Measurements from ENCODE around the gene PTGR2. TPM values are rescaled to one million over a fixed set of nuclear protein-coding genes. Genes with fewer than 3 reads are reported as not detected.

The PTGR2 gene
- total and polyA plus RNA-seq, 2 donors (not counting 1 experiment from before 2014, with no cell fraction given): 1.2 to 4.5 TPM

GRCh38 chr14:73879027-73879426 is 27.4 kb downstream of the PTGR2 start:
- no peaks in the 10 kb centered on the region for H3K4me1 Mint-ChIP-seq
- Histone ChIP-seq H3K9ac (ENCODE audit: low read length) (no peak overlapping the region), H2AFZ (ENCODE audit: insufficient read depth, low read depth, low read length, poor library complexity, severe bottlenecking) (no peak overlapping the region), H3K4me3 (ENCODE audit: control extremely low read depth in 1 of 5, extremely low read depth in 1 of 5, insufficient read depth in 1 of 5, low read depth in 2 of 5, low read length in 4 of 5) (no peak overlapping the region), H3K79me2 (ENCODE audit: control insufficient read depth, insufficient read depth, low read length) (no peaks in the 10 kb centered on the region), H3K4me1 (ENCODE audit: control insufficient read depth in 2 of 2, insufficient read depth in 2 of 2, low read length in 2 of 2) (no peaks in the 10 kb centered on the region), H3K27me3 (replicated peaks in 1 of 4; ENCODE audit: control extremely low read depth in 1 of 4, control insufficient read depth in 3 of 4, insufficient read depth in 4 of 4, low read length in 3 of 4) (no peaks in the 10 kb centered on the region), H3K36me3 (replicated peaks in 1 of 2; ENCODE audit: control extremely low read depth in 1 of 2, control insufficient read depth in 1 of 2, extremely low read depth in 1 of 2, insufficient read depth in 2 of 2, low read length in 1 of 2) (no peaks in the 10 kb centered on the region), H3K27ac (ENCODE audit: low read length in 2 of 2) (no peak overlapping the region), H3K4me2 (replicated peaks; ENCODE audit: low read depth, low read length, poor library complexity, severe bottlenecking) (no peak overlapping the region), H3K9me3 (ENCODE audit: control extremely low read depth in 1 of 3, control insufficient read depth in 2 of 3, insufficient read depth in 1 of 3, low read length in 2 of 3) (no peaks in the 10 kb centered on the region), H4K20me1 (ENCODE audit: control insufficient read depth, insufficient read depth, low read length, poor library complexity, severe bottlenecking) (no peaks in the 10 kb centered on the region)
- no CpG with 5 or more reads among the region's 1 CpG for WGBS (ENCODE audit: insufficient coverage)
- H3K4me3 Mint-ChIP-seq: no peak overlapping the region
- POLR2A ChIA-PET: no interaction called here
- intact Hi-C loops (cut with micrococcal nuclease): no loop called here
- DNase-seq: no peak
- H3K27me3 Mint-ChIP-seq: no peaks in the 10 kb centered on the region
- TF ChIP-seq, protein P1, sequence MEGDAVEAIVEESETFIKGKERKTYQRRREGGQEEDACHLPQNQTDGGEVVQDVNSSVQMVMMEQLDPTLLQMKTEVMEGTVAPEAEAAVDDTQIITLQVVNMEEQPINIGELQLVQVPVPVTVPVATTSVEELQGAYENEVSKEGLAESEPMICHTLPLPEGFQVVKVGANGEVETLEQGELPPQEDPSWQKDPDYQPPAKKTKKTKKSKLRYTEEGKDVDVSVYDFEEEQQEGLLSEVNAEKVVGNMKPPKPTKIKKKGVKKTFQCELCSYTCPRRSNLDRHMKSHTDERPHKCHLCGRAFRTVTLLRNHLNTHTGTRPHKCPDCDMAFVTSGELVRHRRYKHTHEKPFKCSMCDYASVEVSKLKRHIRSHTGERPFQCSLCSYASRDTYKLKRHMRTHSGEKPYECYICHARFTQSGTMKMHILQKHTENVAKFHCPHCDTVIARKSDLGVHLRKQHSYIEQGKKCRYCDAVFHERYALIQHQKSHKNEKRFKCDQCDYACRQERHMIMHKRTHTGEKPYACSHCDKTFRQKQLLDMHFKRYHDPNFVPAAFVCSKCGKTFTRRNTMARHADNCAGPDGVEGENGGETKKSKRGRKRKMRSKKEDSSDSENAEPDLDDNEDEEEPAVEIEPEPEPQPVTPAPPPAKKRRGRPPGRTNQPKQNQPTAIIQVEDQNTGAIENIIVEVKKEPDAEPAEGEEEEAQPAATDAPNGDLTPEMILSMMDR (IDR thresholded peaks at IDR 0.05): no peak
- no peaks in the 10 kb centered on the region for H3K9me3 Mint-ChIP-seq (ENCODE audit: insufficient read depth)
- CTCF ChIA-PET: interaction anchor here (0.5 to 1.9 kb wide), 2 partner anchors 28 to 31 kb away, joined by 3 to 4 read pairs; partner anchors contain the start of gene PTGR2
- no peak overlapping the region for H3K27ac Mint-ChIP-seq
- no peak for ATAC-seq (ENCODE audit: low read depth)

DNA sequence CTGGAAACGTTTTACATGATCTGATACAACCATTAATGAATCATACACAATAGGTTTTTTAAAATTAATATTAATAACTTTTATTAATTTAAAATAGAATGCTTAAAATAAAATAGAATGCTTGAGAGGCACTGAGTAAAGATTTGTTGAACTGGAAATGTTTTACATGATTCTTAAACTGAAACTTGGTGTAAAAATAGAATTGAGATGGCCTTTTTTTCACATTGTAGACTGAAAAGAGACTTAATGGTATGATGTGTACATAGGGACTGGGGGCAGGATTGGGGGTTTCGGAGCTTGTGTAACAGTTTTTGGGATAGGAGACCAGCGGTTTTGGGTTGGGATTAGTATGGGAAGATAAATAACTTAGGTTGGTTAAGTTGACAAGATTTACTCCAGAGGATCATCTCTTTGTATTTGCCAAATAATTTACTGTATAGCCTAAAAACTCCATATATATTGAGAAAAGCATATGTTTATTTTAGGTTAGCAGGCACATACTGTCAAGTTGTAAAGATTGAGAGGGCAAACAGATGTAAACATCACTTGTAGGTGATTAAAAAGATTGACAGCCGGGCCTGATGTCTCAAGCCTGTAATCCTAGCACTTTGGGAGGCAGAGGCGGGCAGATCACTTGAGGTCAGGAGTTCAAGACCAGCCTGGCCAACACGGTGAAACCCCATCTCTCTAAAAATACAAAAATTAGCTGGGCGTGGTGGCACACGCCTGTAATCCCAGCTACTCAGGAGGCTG is 33.0 kb downstream of the PTGR2 start:
- 94% methylated on average over 2 of the region's 8 CpGs for WGBS (ENCODE audit: insufficient coverage)
- Mint-ChIP-seq H3K4me1 (peaks cover 41% of the 10 kb centered on the region), H3K9me3 (ENCODE audit: insufficient read depth) (no peaks in the 10 kb centered on the region), H3K27me3 (no peaks in the 10 kb centered on the region), H3K27ac (peak overlapping the region; percentile 67), H3K4me3 (peak overlapping the region; percentile 76)
- intact Hi-C loops (cut with micrococcal nuclease): loop anchor here (2.0 to 5.0 kb wide), 3 partner anchors 132 to 392 kb away; partner anchors contain the start of genes BBOF1, ENTPD5 and RIOX1
- no peak overlapping the region for H3K4me2 ChIP-seq (replicated peaks; ENCODE audit: low read depth, low read length, poor library complexity, severe bottlenecking)
- H3K9me3 ChIP-seq (ENCODE audit: control extremely low read depth in 1 of 3, control insufficient read depth in 2 of 3, insufficient read depth in 1 of 3, low read length in 2 of 3): no peaks in the 10 kb centered on the region
- H3K27me3 ChIP-seq (replicated peaks in 1 of 4; ENCODE audit: control extremely low read depth in 1 of 4, control insufficient read depth in 3 of 4, insufficient read depth in 4 of 4, low read length in 3 of 4): no peaks in the 10 kb centered on the region
- H2AFZ ChIP-seq (ENCODE audit: insufficient read depth, low read depth, low read length, poor library complexity, severe bottlenecking): no peak overlapping the region
- H3K4me1 ChIP-seq (ENCODE audit: control insufficient read depth in 2 of 2, insufficient read depth in 2 of 2, low read length in 2 of 2): peaks cover 18 to 20% of the 10 kb centered on the region in 2 donors
- CTCF ChIA-PET: interaction anchor here (2.9 kb wide), 1 partner anchor 156 kb away, joined by 17 read pairs; no protein-coding TSS in a partner anchor
- TF ChIP-seq, protein P1 (IDR thresholded peaks at IDR 0.05): no peak
- no peak for TF ChIP-seq EZH2 (IDR thresholded peaks at IDR 0.05; ENCODE audit: borderline replicate concordance, insufficient read depth, low read depth, low read length, poor library complexity, severe bottlenecking)
- no peak for DNase-seq
- peaks cover 7% of the 10 kb centered on the region for H4K20me1 ChIP-seq (ENCODE audit: control insufficient read depth, insufficient read depth, low read length, poor library complexity, severe bottlenecking)
- no peak overlapping the region for H3K27ac ChIP-seq (ENCODE audit: low read length in 2 of 2)
- no peak overlapping the region for H3K4me3 ChIP-seq (ENCODE audit: control extremely low read depth in 1 of 5, extremely low read depth in 1 of 5, insufficient read depth in 1 of 5, low read depth in 2 of 5, low read length in 4 of 5)
- H3K9ac ChIP-seq (ENCODE audit: low read length): no peak overlapping the region
- POLR2A ChIA-PET: no interaction called here
- ATAC-seq (ENCODE audit: low read depth): no peak
- no peaks in the 10 kb centered on the region for H3K36me3 ChIP-seq (replicated peaks in 1 of 2; ENCODE audit: control extremely low read depth in 1 of 2, control insufficient read depth in 1 of 2, extremely low read depth in 1 of 2, insufficient read depth in 2 of 2, low read length in 1 of 2)
- H3K79me2 ChIP-seq (ENCODE audit: control insufficient read depth, insufficient read depth, low read length): peaks cover 34% of the 10 kb centered on the region
